ENCODE results near the gene PCGF6.
A peak's percentile ranks its signal among the peaks of the same experiment; 100 is the strongest.
"Not testable (repeated sequence)": the region's sequence is repeated elsewhere in the genome, so short reads cannot be mapped to it uniquely, and the experiment has no call there.

PCGF6 gene, protein sequence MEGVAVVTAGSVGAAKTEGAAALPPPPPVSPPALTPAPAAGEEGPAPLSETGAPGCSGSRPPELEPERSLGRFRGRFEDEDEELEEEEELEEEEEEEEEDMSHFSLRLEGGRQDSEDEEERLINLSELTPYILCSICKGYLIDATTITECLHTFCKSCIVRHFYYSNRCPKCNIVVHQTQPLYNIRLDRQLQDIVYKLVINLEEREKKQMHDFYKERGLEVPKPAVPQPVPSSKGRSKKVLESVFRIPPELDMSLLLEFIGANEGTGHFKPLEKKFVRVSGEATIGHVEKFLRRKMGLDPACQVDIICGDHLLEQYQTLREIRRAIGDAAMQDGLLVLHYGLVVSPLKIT

DNA sequence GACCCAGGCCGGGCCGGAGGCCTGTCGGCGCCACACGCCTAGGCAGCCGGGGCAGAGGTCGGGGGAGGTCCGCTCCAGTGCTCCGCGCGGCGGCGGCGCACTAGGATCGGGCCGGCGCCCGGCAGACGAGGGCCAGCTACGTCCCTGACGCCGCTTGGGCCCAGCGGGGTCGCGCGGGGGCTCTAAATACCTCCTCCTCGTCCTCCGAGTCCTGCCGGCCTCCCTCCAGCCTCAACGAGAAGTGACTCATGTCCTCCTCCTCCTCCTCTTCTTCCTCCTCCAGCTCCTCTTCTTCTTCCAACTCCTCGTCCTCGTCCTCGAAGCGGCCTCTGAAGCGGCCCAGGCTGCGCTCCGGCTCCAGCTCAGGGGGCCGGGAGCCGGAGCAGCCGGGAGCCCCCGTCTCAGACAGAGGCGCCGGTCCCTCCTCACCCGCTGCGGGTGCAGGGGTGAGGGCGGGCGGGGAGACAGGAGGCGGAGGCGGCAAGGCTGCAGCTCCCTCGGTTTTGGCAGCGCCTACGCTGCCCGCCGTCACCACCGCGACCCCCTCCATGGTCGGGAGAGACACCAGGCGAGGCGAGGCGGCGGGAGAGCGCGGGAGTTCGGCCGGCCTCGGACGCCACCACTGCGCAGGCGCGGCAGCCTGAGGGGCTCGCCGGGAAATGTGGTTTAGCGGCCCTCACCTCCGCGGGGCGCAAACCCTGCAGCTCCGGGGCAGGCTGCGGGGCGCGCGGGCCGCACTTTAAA, at the start of gene PCGF6:
TSS of gene PCGF6 (minus strand) at position 624 of the 744 bp plus-strand sequence. CDS start at position 550, 74 bp downstream.
- peak; percentile 57 for DNase-seq

DNA sequence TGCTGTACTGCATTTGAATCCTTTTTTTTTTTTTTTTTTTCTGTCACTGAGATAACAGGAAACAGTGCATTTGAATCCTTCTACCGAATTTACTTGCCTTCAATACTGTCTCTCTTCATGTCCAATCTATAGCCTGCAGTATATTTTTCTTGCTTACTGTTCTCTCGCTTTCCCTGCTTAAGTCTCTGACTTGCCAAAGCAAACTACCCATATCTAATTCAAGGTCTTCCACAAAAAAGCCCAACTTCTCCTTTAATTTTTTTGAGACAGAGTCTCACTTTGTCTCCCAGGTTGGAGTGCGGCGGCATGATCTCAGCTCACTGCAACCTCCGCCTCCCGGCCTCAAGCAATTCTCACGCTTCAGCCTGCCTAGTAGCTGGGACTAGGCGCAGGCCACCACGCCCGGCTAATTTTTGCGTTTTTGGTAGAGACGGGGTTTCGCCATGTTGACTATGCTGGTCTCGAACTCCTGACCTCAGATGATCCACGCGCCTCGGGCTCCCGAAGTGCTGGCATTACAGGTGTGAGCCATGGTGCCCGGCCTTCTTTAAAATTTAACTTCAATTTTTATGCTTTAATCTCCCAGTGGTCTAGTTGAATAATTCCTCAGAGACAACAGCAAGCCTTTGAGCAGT, 46.4 kb upstream of the PCGF6 start:
- no peak for DNase-seq

DNA sequence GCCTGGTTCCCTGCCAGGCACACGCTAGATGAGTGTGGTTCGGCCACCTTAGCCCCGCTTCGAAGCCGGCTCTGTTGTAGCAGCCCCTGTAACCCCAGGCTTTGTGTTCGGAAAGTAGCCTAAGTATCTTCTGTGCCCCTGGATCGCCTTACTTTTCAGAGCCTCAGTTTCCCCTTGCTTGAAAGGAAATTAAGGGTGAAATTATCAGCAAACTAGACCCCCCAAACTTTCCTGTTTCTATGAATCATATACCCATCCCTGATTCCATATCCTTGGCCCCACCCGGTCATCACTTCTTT, 45.8 kb upstream of the PCGF6 start:
- DNase-seq = no peak

DNA sequence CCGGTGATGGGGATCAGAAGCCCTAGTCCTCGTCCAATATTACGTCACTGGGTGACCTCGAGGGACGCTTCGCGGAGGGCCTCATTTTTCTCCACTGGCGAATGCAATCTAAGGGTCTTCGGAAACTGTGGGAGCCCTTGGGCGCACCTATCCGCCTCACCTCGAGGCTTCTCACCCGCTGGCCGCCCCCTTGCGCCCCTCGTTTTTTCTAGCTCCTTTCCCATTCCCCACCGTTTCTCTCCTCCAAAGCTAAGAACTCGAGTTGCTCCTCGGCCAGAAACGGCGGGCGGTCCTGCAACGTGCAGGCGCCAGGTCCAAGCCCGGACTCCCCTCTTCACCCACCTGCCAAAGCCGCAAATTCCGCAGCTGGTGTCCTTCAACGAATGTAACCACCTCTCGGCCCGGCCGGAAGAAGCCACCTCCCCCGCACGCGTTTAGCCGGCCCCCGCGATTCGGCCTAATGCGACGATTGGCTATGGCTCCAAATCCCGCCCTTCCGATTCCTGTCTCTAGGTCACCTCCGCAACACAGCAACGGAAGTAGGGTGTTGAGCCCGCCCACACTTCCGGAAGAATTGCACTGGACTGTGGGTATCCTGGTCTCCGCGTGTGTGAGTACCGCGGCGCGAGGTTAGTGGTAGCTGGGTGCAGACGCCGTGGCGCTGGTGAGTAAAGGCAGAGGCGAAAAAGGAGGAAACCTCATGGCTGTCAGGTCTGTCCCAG, 45.3 kb upstream of the PCGF6 start, which contains the start of the genes ATP5MK and PDCD11:
TSS of gene ATP5MK (minus strand) at position 409 of the 722 bp plus-strand sequence. CDS start 4,018 bp downstream, outside the sequence.
TSS of gene PDCD11 (plus strand) at position 560 of the 722 bp plus-strand sequence. CDS start 1,801 bp downstream, outside the sequence.
- peak; percentile 91 for DNase-seq

DNA sequence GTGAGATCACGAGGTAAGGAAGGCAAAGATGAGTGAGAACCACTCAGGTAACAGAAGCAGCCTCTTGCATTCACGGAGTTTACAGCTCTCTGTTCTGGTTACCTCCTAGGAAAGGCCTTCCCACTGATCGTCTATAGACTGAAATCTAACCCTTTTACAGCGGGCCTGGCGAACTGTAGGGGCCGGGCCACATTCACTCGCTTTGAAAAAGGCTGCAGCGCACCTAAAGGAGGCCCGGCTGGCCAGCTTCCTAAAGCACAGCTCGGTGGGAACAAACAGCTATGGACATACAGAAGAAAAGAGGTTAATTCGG, 44.8 kb upstream of the PCGF6 start:
- no peak for DNase-seq

DNA sequence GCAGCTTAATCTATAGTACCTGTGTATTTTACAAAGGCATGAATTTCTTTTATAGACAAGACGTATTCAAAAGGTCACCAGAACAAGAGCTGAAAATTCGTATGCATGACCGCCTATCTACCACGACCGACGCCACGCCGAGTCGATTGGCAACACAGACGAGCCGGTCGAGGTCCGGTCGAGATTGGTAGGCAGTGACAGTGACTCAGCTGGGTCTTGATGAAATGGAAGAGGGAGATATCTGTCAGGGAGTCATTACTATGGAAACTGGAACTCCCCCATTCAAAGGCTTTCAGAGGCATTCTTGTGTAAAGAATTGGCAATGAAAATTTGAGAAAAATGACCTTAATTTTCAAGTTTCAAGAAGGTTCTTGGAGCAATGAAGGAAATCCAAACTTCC, 43.2 kb upstream of the PCGF6 start:
- no peak for DNase-seq

DNA sequence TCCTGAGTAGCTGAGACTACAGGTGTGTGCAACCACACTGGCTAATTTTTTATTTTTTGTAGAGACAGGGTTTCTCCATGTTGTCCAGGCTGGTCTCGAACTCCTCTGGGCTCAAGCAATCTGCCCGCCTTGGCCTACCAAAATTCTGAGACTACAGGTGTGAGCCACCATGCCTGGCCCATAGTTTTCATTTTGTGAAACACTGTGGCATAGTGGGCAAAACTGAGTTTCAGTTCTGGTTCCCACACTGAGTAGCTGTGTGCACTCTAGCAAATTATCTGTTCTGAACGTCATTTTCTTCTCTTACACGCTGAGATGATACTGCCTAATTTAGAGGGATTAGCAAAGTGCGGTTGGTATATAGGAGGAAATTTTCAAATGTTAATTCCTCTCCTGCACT, 31.8 kb upstream of the PCGF6 start:
- no peak for DNase-seq

DNA sequence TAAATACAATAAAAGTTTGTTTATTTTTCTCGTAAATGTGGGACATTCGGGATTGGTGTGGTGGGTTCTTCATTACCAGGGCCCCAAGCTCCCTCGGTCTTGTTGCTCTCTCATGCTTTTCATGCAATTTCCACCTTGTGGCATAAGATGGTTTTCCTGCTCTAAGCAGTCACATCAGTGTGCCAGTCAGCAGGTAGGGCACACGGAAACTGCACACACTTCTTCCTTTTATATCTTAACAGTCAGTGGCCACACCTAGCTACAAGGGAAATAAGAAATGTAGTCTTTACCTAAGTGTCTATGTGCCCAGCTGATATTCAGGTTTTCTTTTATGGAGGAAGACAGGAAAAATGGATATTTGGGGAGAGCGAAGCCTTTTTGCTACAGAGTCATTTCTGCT, 23.3 kb upstream of the PCGF6 start:
- no peak for DNase-seq

DNA sequence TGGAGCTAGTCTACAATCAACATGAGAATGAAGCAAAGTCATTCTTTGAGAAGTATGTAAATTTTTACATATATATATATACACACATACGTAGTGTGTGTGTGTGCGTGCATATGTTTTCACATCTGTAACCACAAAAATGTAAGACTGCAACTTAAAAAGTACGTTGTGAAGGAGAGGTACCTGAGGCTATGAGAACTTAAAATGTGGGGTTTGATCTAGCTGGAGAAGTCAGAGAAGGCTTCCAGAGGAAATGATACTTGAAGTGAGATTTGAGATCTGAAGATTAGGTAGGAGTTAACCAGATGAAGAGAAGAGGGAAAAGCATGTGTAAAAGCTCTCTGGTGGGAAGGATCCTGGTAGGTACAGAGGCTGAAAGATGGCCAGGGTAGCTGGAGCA, 22.6 kb upstream of the PCGF6 start:
- no peak for DNase-seq

DNA sequence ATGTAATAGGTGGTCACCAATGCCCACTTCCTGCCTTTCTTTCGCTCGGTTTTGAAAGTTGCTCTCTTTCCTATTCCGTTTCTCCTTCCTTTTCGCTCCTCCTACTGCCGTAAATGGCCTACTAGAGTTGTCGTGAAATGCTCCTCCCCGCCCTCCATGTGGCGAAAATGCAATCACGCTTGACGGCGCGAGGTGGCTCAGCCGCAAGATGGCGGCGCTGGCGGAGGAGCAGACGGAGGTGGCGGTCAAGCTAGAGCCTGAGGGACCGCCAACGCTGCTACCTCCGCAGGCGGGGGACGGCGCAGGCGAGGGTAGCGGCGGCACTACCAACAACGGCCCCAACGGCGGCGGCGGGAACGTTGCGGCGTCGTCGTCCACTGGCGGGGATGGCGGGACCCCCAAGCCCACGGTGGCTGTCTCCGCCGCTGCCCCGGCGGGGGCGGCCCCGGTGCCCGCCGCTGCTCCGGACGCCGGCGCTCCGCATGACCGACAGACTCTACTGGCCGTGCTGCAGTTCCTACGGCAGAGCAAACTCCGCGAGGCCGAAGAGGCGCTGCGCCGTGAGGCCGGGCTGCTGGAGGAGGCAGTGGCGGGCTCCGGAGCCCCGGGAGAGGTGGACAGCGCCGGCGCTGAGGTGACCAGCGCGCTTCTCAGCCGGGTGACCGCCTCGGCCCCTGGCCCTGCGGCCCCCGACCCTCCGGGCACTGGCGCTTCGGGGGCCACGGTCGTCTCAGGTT, 17.0 kb upstream of the PCGF6 start, which contains the start of gene TAF5:
TSS of gene TAF5 (plus strand) at position 195 of the 737 bp plus-strand sequence. CDS start at position 209, 14 bp downstream.
- DNase-seq = peak; percentile 84

DNA sequence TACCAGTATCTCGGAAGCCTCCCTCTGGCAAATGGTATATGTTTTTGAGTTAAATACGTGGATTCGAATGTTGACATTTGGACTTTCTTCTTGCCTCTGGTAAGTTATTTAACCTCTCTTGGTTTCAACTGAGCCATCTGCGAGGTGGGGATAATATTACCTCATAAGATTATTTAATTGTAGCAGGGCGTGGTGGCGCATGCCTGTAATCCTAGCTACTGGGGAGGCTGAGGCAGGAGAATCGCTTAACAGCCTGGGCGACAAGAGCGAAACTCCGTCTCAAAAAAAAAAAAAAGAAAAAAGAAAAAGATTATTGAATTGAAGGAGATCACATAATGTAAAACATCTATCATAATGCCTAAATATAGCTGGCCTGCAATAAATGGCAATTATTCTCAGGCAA, 16.4 kb upstream of the PCGF6 start:
- DNase-seq = no peak

DNA sequence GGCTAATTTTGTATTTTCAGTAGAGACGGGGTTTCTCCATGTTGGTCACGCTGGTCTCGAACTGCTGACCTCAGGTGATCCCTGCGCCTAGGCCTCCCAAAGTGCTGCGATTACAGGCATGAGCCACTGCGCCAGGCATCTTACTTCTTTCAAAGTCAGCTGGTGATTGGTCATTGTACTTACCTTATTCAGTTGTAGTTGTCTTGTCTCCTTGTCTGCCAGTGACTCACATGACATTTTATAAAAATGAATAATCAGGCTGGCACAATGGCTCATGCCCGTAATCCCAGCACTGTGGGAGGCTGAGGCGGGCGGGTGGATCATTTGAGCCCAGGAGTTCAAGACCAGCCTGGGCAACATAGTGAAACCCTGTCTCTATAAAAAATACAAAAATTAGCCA, 9.9 kb upstream of the PCGF6 start:
- DNase-seq = not testable (repeated sequence)

DNA sequence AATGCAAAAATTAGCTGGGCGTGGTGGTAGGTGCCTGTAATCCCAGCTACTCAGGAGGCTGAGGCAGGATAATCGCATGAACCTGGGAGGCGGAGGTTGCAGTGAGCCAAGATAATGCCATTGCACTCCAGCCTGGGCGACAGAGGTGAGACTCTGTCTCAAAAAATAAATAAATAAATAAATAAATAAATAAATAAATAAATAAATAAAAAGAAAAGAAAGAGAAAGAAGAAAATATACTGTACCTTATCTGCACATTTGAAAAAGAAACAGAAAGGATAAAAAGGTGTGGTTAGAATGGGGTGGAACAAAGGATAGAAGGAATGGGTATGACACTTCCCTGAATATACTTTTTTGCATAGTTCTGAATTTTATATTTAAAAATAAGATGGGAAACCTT, 8.6 kb upstream of the PCGF6 start:
- not testable (repeated sequence) for DNase-seq

DNA sequence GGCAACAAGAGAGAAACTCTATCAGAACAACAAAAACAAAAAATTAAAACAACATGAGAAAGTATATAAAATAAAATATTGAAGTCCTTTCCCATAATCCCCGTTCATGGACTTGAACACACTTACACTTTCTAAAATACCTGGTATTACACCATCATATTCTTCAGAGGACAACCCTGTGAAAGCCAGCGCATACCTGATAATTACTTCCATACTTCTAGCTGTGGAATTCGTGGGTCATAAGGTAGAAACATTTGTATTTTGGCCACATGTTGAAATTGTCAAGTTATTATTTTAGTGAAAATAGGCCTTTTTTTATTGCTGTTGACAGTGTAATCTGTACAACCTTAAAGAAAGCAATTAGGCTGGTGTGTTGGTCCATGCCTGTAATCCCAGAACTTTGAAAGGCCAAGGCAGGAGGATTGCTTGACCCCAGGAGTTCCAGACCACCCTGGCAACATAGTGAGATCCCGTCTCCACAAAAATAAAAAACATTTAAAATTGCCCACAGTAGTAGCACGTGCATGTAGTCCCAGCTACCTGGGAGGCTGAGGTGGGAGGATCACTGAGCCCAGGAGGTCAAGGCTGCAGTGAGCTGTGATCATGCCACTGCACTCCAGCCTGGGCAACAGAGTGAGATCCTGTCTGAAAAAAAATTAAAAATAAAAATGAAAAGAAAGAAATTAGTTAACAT, 5.1 kb upstream of the PCGF6 start:
- DNase-seq = no peak

DNA sequence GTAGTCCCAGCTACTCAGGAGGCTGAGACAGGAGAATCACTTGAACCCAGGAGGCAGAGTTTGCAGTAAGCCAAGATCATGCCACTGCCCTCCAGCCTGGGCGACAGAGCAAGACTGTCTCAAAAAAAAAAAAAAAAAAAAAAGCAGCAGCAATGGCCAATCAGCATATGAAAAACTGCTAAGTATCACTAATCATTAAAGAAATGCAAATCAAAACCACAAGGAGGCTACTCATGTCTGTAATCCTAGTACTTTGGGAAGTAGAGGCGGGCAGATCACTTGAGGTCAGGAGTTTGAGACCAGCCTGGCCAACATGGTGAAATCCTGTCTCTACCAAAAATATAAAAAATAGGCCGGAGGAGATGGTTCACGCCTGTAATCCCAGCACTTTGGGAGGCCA, 3.6 kb upstream of the PCGF6 start:
- not testable (repeated sequence) for DNase-seq

DNA sequence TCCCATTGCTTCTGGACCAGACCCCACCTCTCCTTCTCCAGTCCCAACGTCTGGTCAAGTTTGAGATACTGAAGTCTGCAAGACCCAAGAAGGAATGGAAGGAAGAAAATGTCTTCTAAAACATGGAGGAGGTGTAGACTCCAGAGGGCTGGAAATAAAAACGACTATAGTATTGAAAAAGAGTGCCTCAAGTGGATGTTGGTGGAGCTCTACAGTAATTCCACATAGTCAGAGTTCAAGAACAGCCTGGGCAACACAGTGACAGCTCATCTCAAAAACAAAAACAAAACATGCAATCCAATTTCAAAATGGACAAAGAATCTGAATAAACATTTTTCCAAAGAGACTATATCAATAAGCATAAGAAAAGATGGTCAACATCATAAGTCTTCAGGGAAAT, 2.3 kb upstream of the PCGF6 start:
- no peak for DNase-seq

DNA sequence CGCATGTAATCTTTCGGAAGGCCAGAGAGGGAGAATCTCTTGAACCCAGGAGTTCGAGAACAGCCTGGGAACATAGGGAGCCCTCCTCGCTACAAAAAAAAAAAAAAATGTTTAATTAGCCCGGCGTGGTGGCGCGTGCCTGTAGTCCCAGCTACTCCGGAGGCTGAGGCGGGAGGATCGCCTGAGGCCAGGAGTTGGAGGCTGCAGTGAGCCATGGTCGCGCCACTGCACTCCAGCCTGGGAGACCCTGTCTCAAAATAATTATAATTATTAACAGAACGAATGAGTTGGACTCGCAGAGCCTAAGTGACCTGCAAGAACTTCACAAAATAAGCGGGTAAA, 794 bp downstream of the PCGF6 start:
- no peak for DNase-seq

DNA sequence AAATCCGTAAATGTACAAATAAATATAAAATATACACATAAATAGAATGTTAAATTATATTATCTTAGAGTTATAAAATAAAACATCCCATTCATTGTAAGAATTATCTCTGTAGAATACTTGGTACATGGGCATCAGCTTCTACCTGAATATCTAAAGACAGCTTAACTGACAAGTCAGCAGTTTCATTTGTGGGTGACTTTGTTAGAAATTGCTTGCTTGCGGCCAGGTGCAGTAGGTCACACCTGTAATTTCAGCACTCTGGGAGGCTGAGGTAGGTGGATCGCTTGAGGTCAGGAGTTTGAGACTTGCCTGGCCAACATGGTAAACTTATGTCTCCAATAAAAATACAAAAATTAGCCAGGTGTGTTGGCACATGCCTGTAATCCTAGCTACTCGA, 14.6 kb downstream of the PCGF6 start:
- DNase-seq = no peak

DNA sequence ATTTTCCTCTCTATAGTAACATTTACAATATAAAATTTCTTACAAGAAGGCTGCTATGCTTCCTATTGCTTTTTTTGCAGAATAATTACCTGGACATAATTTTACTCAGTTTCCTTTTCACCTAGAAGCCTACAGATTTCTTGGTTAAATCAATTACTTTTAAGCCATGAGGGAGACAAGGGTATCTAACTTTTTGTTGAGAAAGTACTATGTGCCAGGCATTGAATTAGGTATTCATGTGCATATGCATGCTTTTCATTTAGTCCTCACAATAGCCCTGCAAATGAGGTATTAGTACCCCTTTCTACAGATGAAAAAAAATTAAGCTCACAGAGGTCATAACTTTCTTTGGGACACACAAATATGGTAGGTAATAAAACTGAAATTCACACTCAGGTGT, 16.4 kb downstream of the PCGF6 start:
- DNase-seq = no peak

DNA sequence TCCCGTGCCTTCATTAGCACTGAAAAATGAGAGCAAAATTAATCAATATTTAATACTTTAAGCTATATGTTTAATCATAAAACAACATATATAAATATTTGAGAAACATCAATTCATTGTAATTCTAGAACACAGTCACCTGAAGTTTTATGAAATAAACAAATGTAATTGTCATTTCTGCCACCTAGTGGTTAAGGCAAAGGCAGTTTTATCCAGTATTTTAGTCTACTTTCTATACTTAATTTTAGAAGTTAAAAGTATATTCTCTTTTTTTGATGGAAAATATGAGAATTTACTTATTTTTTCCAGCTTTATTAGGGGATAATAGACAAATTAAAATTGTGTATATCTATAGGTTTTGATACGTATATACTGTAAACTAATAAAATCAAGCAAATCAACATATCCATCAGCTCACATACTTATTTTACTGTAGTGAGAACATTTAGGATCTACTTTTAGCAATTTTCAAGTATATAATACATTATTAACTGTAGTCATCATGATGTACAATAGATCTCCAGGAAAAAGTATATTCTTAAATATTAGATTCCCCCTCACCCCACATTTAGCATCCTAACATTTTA, 16.9 kb downstream of the PCGF6 start:
- no peak for DNase-seq

DNA sequence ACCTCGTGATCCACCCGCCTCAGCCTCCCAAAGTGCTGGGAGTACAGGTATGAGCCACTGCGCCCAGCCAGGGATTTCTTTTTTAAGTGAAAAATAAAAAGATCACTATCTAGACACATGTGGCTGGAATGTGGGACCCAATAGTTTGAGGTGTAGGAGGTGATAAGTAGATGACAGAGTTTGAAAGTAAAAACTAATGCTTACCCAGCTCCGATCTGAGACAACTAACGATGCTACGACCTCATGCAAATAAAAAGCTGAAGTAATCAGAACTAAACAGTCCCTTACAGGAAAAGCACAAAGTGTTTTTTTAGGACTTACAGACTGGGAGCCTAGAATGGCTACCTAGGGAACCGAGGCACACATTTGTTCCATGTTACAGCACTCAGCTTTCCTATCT, 23.0 kb downstream of the PCGF6 start:
- no peak for DNase-seq

DNA sequence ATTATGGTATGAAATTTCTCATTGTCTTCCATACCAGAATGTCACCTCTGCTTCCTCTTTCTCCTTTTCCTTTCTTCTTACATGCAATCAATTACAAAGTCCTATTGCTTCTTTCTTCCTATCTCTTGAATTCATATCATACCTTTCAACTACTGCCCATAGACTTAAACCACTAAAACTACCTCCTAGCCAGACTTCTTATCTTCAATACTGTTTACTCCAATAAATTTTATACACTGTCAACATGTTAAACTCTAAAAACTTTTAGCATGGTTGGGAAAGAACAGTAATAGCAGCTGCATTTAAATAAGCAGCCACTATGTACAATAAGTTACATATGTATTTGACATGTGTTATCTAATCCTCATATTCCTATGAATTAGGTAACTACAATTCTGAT, 34.9 kb downstream of the PCGF6 start:
- DNase-seq = no peak

All from activated CD4-positive, alpha-beta T cell treated with anti-CD3 and anti-CD28 coated beads, Interleukin-2, amount 50 U/mL, for 1 hour (primary cell).